Keratinocyte (primary cell): ENCODE results near the gene MCM9.

Experiments used
- EZH2 ChIP-seq: IDR thresholded peaks from one replicate; pipeline ENCODE4 v1.6.1; 2012; ENCODE audit warnings: inconsistent platforms, mild to moderate bottlenecking, low read length, moderate library complexity
- TF ChIP-seq, protein P1 (sequence below), 3 experiments: IDR thresholded peaks in 1 of 3; conservative IDR thresholded peaks in 1 of 3; optimal IDR thresholded peaks in 1 of 3; 2 replicates in 2 of 3; 3 replicates in 1 of 3; pipeline versions ENCODE3 to v1.5.1; 2011; ENCODE audit warnings: low read length in 3 of 3, mild to moderate bottlenecking in 3 of 3, moderate library complexity in 2 of 3, control low read depth in 1 of 3, inconsistent platforms in 1 of 3; ENCODE audit not compliant: insufficient read depth in 2 of 3; ENCODE audit errors: extremely low read depth in 1 of 3

GRCh38 chr6:118770835-118771234, 164.1 kb downstream of the MCM9 start:
- TF ChIP-seq, protein P1, sequence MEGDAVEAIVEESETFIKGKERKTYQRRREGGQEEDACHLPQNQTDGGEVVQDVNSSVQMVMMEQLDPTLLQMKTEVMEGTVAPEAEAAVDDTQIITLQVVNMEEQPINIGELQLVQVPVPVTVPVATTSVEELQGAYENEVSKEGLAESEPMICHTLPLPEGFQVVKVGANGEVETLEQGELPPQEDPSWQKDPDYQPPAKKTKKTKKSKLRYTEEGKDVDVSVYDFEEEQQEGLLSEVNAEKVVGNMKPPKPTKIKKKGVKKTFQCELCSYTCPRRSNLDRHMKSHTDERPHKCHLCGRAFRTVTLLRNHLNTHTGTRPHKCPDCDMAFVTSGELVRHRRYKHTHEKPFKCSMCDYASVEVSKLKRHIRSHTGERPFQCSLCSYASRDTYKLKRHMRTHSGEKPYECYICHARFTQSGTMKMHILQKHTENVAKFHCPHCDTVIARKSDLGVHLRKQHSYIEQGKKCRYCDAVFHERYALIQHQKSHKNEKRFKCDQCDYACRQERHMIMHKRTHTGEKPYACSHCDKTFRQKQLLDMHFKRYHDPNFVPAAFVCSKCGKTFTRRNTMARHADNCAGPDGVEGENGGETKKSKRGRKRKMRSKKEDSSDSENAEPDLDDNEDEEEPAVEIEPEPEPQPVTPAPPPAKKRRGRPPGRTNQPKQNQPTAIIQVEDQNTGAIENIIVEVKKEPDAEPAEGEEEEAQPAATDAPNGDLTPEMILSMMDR (optimal IDR thresholded peaks at IDR 0.05 in 1 of 3, IDR thresholded peaks at IDR 0.05 in 1 of 3, conservative IDR thresholded peaks at IDR 0.05 in 1 of 3; ENCODE audit: extremely low read depth in 1 of 3, insufficient read depth in 2 of 3, low read length in 3 of 3): no peak
- TF ChIP-seq EZH2: no peak
